Measurements from ENCODE around the gene C10orf53.

C10orf53 gene
- total RNA-seq = 0 to 3.7 (median 0) reads per million in 17 experiments

DNA sequence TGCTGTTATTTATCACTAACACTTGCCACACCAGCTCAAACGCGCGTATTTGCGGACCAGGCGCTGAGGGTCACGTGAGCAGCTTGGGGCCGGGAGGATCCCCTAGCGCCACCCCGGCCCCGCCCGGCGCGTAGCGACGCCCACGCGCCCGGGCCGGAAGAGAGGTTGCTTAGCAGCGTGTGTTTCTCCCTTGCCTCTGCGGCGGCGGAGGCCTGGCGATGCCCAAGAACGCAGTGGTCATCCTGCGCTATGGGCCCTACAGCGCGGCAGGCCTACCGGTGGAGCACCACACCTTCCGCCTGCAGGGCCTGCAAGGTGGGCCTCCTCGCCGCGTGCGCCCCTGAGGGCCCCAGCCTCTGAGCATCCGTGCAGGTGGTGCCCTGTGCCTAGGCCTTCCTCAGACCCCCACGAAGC lies at the start of gene C10orf53:
Gene C10orf53 (plus strand): TSS at position 172 of the 414 bp plus-strand sequence. CDS start 47 bp downstream, at position 219.
- peak; percentile 43 to 80 (median 66) for DNase-seq

GRCh38 chr10:49631975-49632374 lies 47.5 kb upstream of the C10orf53 start:
- DNase-seq = no peak

DNA sequence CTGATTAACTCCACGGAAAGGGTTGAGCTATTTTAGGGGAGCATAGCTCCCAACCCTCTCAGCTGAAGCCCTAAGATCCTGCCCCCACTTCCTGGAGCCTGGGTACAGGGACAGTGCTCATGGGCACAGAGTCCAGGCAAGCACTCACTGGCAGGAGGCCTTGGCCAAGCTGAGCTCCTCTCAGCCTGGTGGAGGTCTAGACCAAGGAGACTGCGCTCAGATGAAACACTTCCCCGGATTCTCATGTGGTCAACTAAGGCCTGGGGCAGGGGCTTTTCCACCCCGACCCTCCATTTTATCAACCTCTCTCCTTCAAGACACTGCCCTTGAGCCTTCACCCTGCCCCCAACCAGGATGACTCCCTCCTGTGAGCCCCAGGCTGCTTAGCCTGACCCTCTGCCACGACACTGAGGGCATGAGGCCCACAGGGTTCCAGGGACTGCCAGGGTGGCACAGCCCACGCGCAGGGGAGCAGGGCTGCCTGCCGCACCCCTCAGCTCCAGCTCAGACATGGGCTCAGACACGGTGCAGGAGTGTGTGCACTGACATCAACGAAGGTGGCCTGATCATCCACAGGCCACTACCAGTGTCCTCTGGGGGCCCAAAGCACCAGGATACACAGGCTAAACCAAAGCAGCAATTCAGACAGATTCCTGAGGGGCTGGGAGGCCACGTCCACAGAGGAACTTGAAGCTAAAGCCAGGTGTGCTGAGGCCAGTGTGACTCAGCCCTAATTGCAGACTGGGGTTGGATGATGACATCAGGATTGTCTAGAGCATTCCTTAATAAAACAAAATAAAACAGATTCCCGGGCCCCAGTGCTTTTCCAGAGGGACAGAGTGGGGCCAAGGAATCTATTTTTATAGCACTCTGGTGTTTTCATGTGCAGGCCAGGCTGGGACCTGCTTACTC lies 46.8 kb upstream of the C10orf53 start:
- DNase-seq = no peak

- DNase-seq = no peak
Observed at GRCh38 chr10:49633327-49634068, 46.0 kb upstream of the C10orf53 start.

- DNase-seq = no peak
Observed at GRCh38 chr10:49634069-49634660, 45.3 kb upstream of the C10orf53 start.

DNA sequence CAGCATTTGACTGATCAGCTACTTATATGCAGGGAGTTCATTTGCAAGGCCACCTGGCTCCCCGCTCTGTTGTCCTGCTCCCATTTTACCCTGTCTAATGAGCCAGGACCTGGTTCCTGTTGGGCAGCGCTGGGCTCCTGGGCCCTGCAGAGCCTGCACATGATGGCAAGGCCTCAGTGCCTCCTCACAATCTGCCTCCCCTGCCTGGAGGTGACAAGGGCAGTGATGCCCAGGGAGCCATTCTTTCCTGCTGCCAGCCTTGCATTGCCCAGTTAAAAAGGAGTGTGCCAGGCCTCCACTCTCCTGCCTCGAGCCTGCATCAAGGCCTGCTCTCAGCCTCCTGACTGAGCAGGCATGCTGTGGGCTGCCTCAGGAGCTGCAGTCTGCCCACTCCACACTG lies 37.1 kb upstream of the C10orf53 start:
- no peak for DNase-seq

DNA sequence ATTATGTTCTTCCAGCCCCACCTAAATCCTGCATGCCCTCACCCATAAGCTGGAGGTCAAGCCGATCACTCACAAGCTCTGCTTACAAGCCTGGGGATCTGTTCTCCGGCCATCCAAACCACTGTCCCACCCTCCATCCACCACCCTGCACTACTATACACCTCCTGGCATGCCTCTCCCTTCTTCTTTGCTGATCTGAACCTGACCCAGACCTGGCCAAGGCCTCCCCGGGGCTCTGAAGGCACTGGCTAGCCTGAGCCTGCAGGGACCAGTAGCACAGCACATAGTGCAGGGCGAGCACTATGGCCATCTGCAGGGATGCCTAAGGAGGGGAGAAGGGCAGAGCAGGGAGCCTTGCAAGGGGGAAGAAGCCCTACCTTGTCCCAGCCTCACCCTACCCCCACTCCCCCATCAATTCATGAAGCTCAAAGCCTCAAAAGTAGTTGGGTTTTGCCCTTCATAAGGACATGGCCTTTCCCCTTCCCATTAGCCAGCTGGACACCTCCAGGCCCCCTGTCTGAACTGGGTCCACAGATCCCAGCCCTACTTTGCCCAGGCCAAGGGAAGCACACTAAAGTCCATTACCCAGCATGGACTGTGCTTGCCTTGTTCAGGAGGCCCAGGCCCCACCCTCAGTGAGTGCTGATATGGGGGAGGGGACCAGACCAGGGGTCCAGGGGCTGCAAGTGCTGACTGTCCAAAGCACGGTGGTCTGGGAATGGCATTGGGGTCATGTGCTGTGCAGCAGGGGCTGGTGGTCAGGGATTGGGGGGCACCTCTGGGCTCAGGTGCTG lies 36.0 kb upstream of the C10orf53 start:
- no peak for DNase-seq

GRCh38 chr10:49644035-49644646 lies 35.3 kb upstream of the C10orf53 start:
- DNase-seq = no peak

DNA sequence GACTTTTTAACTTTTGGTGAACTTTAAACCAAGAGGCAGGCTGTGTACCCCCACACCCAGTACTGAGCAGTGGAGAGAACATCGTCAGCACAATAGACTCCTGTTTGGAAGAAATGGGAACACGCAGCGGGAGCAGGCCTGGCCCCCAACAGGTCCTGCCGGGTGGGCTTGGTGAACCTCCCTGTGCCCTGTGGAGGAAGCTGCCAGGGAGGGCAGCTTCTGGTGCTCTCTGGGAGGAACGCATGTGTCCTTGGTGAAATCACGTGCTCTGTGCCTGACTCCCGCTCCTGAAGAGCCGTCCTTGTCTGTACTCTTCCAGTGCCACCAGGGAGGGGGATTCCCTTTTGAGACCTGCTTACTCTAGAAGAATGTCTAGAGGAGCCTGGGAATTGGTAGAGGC lies 34.0 kb upstream of the C10orf53 start:
- DNase-seq = no peak

GRCh38 chr10:49645871-49646870 lies 33.3 kb upstream of the C10orf53 start:
- peak in 3 of 4 experiments; percentile 6 to 45 (median 43) for DNase-seq

DNA sequence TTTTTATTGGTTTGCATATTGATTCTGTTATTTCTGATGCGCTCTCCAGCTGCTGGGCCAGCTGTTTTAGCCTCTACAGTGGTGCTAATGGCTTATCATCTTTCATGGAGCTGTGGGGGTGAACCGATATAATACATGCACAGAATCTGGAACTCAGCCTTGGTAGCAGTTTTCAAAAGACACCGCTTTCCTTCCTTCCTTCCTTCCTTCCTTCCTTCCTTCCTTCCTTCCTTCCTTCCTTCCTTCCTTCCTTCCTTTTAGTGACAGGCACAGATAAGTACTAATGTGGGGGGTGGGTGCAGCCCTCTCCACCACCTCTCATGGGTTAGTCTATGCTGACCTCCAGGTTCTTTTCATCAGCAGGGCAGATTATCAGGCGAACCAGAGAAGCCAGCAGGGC lies 31.9 kb upstream of the C10orf53 start:
- DNase-seq = no peak

DNA sequence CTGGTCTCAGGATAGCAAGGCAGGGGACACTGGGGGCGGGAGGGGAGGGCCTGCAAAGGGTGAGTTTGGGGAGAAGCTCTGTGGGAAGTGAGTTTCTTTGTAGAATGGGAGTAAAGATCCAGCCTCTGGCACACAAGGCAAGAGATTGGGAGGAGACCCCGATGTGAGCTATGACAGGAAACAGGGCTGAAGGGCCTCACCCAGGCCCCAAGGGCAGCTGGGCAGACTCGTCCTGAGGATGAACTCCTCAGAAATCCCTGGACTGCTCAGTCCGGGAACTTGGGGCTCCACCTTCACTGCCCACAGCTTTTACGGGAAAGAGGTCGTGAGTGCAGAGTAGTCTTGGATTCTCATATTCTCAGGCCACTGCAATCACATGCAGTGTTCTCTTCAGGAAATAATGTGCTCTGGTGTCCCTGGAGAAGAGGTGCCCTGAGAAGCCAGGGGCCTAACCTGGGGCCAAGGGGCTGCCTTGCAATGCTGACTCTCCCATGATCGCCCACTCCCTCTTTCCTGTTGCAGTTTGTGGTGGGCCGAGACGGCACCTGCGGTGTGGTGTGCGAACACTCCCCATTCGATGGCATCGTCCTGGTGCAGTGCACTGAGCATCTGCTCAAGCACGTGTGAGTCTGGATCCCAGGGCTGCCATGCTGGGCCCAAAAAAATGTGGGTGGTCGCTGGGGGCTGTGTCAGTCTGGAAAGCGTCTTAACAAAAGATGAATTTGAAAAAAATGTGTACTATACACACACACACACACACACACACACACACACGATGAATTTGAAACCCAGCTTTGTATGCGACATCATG lies 31.3 kb upstream of the C10orf53 start:
- no peak for DNase-seq

DNA sequence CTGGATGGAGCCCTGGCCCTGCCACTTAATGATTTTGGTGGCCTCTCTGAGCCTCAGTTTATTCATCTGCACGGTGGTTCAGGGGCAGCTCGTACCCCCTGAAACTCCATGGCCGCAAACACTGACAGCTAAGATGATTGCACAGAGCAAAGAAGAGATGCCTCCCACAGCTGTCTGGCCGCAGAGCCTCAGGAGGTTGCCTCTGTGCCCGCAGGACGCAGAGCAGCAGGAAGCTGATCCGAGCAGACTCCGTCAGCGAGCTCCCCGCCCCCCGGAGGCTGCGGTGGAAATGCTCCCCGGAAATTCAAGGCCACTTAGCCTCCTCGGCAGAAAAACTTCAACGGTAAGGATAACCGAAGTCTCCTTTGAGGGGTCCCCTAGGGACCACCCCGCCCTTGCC lies 30.2 kb upstream of the C10orf53 start:
- peak in 2 of 4 experiments; percentile 3 to 7 for DNase-seq

- DNase-seq = no peak
Observed at GRCh38 chr10:49649936-49650723, 29.3 kb upstream of the C10orf53 start.

GRCh38 chr10:49650724-49651034 lies 28.8 kb upstream of the C10orf53 start:
- DNase-seq = no peak

GRCh38 chr10:49651039-49651835 lies 28.2 kb upstream of the C10orf53 start:
- DNase-seq = no peak

DNA sequence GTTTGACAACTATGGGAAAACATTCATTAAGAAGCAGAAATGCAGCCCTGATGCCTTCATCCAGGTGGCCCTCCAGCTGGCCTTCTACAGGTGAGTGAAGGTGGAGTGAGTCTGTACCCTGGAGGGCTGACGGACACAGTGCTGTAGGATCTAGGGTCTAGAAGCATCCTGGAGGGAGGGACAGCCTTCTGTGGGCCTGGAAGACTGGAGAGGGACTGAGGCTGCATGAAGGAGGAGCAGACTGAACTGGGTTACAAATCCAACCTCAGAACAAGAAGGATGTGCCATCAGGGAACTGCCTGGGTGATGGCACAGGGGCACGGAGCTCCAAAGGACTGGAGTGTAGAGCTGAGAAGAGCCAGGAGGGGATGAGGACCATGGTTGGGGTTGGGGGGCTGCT lies 27.5 kb upstream of the C10orf53 start:
- DNase-seq = no peak

All from suppressor macrophage (primary cell).